Measurements from ENCODE around the gene CUX1.

- TF ChIP-seq, protein P1, sequence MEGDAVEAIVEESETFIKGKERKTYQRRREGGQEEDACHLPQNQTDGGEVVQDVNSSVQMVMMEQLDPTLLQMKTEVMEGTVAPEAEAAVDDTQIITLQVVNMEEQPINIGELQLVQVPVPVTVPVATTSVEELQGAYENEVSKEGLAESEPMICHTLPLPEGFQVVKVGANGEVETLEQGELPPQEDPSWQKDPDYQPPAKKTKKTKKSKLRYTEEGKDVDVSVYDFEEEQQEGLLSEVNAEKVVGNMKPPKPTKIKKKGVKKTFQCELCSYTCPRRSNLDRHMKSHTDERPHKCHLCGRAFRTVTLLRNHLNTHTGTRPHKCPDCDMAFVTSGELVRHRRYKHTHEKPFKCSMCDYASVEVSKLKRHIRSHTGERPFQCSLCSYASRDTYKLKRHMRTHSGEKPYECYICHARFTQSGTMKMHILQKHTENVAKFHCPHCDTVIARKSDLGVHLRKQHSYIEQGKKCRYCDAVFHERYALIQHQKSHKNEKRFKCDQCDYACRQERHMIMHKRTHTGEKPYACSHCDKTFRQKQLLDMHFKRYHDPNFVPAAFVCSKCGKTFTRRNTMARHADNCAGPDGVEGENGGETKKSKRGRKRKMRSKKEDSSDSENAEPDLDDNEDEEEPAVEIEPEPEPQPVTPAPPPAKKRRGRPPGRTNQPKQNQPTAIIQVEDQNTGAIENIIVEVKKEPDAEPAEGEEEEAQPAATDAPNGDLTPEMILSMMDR (IDR thresholded peaks at IDR 0.05): no peak
- TF ChIP-seq POLR2A (IDR thresholded peaks at IDR 0.05): no peak
Measured at GRCh38 chr7:101780281-101780680, 37.1 kb upstream of the CUX1 start.

Measured in lower leg skin (tissue), 3 donors.